Chondrocyte (in vitro differentiated cells): ENCODE measurements around the gene SARM1. TPM values are rescaled to one million over a fixed set of nuclear protein-coding genes. Genes with fewer than 3 reads are reported as not detected.
A peak's percentile ranks its signal among the peaks of the same experiment; 100 is the strongest.

Source experiments
- DNase-seq: peaks from one replicate; pipeline ENCODE4 v3.0.0; 2021; ENCODE audit warnings: mixed read lengths, low spot score
- H3K27ac Mint-ChIP-seq: one replicate; pipeline ENCODE4 v1.8.0; 2021; ENCODE audit warnings: mild to moderate bottlenecking, moderate library complexity, mixed read lengths; ENCODE audit not compliant: unreplicated experiment
- H3K27me3 Mint-ChIP-seq: 2 replicates; pipeline ENCODE4 v1.8.0; 2021; ENCODE audit warnings: low read depth, mixed read lengths
- H3K36me3 Mint-ChIP-seq: 2 replicates; pipeline ENCODE4 v1.8.0; 2021; ENCODE audit warnings: low read depth, mixed read lengths
- H3K4me1 Mint-ChIP-seq: 2 replicates; pipeline ENCODE4 v1.8.0; 2021; ENCODE audit warnings: low read depth, mild to moderate bottlenecking, mixed read lengths
- H3K4me3 Mint-ChIP-seq: one replicate; pipeline ENCODE4 v1.8.0; 2021; ENCODE audit warnings: mild to moderate bottlenecking, moderate library complexity, mixed read lengths; ENCODE audit not compliant: unreplicated experiment
- H3K9me3 Mint-ChIP-seq: 2 replicates; pipeline ENCODE4 v1.8.0; 2021; ENCODE audit warnings: low read depth, mixed read lengths
- total RNA-seq: library from RNA; stranded (reverse); gene quantifications from 3 replicates; pipeline ENCODE4 v1.2.1, GENCODE V29; 2021
- TF ChIP-seq, protein P1 (sequence below): fragments of 200-600 bp; sonication (generic); IDR thresholded peaks from 2 replicates; pipeline ENCODE4 v1.5.0; 2021; ENCODE audit warnings: antibody characterized with exemption, mild to moderate bottlenecking, moderate library complexity

Gene SARM1
- total RNA-seq, 1 donor from 2014 or later, result 24.1 TPM

DNA sequence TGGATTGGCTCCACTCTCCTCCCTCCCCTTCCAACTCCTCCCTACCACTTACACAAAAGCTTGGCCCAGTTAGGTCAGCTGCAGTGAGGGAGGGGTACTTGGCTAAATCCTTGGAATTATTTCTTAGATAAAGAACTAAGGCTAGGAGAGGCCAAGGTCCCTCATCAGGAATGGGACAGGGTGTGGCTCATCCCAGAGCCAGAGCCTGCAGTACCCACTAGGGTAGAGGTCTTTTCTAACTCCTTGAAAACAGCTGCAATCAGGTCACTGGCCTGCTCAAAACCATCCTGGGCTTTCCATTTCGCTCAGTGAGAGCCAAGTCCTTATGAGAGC is 36.4 kb downstream of the SARM1 start:
- DNase-seq, result no peak
- H3K36me3 Mint-ChIP-seq, result no peaks in the 10 kb centered on the region
- TF ChIP-seq, protein P1, sequence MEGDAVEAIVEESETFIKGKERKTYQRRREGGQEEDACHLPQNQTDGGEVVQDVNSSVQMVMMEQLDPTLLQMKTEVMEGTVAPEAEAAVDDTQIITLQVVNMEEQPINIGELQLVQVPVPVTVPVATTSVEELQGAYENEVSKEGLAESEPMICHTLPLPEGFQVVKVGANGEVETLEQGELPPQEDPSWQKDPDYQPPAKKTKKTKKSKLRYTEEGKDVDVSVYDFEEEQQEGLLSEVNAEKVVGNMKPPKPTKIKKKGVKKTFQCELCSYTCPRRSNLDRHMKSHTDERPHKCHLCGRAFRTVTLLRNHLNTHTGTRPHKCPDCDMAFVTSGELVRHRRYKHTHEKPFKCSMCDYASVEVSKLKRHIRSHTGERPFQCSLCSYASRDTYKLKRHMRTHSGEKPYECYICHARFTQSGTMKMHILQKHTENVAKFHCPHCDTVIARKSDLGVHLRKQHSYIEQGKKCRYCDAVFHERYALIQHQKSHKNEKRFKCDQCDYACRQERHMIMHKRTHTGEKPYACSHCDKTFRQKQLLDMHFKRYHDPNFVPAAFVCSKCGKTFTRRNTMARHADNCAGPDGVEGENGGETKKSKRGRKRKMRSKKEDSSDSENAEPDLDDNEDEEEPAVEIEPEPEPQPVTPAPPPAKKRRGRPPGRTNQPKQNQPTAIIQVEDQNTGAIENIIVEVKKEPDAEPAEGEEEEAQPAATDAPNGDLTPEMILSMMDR, result no peak
- no peaks in the 10 kb centered on the region for H3K9me3 Mint-ChIP-seq
- peaks cover 21% of the 10 kb centered on the region for H3K4me1 Mint-ChIP-seq
- H3K27me3 Mint-ChIP-seq, result peaks cover 9% of the 10 kb centered on the region
- H3K4me3 Mint-ChIP-seq, result no peak overlapping the region
- H3K27ac Mint-ChIP-seq, result no peak overlapping the region

DNA sequence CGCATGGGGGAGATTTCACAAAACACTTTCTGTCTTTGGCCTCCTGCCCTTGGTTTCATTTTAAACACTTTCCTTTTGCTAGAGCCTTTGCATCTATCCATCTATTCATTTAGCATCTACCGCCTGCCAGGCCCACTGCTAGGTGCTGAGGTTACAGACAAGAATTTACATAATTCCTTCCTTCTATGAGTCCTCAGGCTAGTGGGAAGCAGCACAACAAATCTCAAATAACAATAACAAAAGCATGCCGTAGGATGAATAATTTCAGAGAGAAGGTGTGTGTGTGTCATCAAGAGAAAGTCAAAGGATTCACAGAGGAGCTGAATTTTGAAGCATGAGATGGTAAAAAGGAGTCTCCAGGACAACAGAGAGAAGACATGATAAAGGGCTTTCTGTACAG is 40.6 kb downstream of the SARM1 start:
- Mint-ChIP-seq H3K27ac (no peak overlapping the region), H3K36me3 (no peaks in the 10 kb centered on the region), H3K4me1 (no peaks in the 10 kb centered on the region), H3K9me3 (no peaks in the 10 kb centered on the region), H3K27me3 (peaks cover 29% of the 10 kb centered on the region), H3K4me3 (no peak overlapping the region)
- no peak for DNase-seq
- TF ChIP-seq, protein P1, result no peak

DNA sequence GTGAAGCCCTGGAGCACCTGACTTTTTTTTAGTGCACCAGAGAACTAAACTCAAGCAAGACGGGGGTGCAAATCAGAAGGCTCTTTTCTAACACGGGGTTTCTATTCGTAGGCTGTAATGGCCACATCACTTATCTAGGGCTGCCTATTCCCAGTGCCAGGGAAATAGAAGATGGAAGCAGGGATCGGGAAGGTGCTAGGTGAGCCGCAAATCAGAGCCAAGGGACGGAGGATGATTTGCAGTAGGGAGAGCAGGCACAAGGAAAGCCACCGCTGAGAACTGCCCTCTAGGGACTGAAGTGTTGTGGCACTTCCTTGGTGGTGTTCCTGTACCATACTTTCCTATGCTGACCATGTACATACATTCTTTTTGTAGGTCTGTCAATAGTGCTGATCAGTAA is 42.3 kb downstream of the SARM1 start:
- Mint-ChIP-seq H3K4me3 (no peak overlapping the region), H3K27me3 (peaks cover 29% of the 10 kb centered on the region), H3K9me3 (no peaks in the 10 kb centered on the region), H3K27ac (no peak overlapping the region), H3K36me3 (no peaks in the 10 kb centered on the region), H3K4me1 (no peaks in the 10 kb centered on the region)
- TF ChIP-seq, protein P1, result no peak
- DNase-seq, result no peak

DNA sequence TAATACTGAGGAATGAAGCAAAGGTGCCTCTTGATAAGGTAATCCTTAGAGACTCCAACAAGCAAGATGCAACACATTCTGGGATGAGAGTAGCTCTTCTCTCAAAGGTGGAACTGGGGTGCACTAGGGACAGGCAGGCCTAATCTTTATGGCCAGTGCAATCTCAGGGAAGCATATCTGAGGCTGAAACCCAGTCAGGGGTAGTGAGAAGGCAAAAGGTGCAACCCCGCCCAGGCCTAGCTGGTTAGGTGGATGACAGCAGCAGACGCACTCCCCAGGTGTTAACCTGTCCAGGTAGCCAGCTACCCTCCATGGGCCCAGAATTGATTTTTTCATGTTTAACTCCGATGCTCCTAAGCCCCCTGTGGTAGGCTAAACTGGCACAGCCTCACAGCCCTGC is 44.4 kb downstream of the SARM1 start:
- Mint-ChIP-seq H3K4me1 (no peaks in the 10 kb centered on the region), H3K4me3 (no peak overlapping the region), H3K36me3 (no peaks in the 10 kb centered on the region), H3K27ac (no peak overlapping the region), H3K27me3 (peaks cover 31% of the 10 kb centered on the region), H3K9me3 (no peaks in the 10 kb centered on the region)
- TF ChIP-seq, protein P1, result no peak
- DNase-seq, result no peak

DNA sequence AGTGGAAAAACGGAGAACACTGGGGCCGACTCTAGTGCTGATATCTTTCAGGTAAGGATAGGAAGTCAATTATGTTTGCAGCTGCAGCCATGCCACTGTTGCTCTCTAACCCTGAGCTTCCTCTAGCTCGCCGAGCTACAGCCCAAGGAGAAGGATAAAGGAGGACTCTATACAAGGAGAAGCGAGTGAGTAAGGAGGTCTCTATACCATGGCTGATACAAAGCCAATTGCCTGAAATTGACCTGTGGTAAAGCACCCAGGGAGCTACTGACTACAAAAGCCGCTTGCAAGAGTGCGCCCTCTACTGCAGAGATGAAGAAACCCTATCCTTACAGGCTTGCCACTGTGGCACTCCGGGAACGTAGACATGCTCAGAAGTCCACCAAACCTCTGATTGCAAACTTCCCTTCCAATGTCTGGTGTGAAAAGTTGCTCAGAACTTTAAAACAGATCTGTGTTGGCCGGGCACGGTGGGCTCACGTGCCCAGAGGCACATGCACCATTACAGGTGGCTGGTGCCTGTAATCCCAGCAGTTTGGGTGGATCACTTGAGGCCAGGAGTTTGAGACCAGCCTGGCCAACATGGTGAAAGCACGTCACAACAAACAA is 45.3 kb downstream of the SARM1 start:
- Mint-ChIP-seq H3K27ac (no peak overlapping the region), H3K4me3 (no peak overlapping the region), H3K27me3 (peaks cover 27% of the 10 kb centered on the region), H3K4me1 (no peaks in the 10 kb centered on the region), H3K36me3 (no peaks in the 10 kb centered on the region), H3K9me3 (no peaks in the 10 kb centered on the region)
- TF ChIP-seq, protein P1, result peak; percentile 82
- no peak for DNase-seq
